Thyroid gland (tissue), 4 donors: Measurements from ENCODE around the gene GRM1.

Experiments
- POLR2A ChIP-seq, 2 donors: fragments of 450-650 bp; IDR thresholded peaks; one replicate each; pipeline ENCODE4 v1.6.1; 2017; ENCODE audit warnings: antibody characterized with exemption in 2 of 2, mild to moderate bottlenecking in 2 of 2, moderate library complexity in 1 of 2
- TF ChIP-seq, protein P1 (sequence below), 6 experiments: fragments of 200-600 bp in 3 of 6; fragments of 450-650 bp in 3 of 6; sonication (generic) in 3 of 6; IDR thresholded peaks; one replicate each; pipeline ENCODE4 v1.5.1; 2016 to 2019; ENCODE audit warnings: antibody characterized with exemption in 6 of 6, mild to moderate bottlenecking in 2 of 6, inconsistent platforms in 1 of 6, moderate library complexity in 1 of 6

DNA sequence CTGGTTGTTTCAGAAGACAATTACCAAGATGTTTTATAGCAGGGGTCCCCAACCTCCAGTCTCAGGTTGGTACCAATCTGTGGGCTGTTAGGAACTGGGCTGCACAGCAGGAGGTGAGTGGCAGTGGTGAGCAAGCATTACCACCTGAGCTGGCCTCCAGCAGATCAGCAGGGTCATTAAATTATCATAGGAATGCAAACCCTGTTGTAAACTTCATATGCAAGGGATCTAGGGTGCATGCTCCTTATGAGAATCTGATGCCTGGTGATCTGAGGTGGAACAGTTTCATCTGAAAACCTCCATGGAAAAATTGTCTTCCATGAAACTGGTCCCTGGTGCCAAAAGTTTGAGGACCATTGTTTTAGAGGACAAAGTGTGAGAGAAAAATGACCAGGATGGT lies 240.6 kb downstream of the GRM1 start:
- TF ChIP-seq, protein P1, sequence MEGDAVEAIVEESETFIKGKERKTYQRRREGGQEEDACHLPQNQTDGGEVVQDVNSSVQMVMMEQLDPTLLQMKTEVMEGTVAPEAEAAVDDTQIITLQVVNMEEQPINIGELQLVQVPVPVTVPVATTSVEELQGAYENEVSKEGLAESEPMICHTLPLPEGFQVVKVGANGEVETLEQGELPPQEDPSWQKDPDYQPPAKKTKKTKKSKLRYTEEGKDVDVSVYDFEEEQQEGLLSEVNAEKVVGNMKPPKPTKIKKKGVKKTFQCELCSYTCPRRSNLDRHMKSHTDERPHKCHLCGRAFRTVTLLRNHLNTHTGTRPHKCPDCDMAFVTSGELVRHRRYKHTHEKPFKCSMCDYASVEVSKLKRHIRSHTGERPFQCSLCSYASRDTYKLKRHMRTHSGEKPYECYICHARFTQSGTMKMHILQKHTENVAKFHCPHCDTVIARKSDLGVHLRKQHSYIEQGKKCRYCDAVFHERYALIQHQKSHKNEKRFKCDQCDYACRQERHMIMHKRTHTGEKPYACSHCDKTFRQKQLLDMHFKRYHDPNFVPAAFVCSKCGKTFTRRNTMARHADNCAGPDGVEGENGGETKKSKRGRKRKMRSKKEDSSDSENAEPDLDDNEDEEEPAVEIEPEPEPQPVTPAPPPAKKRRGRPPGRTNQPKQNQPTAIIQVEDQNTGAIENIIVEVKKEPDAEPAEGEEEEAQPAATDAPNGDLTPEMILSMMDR (IDR thresholded peaks at IDR 0.05), result no peak
- TF ChIP-seq POLR2A (IDR thresholded peaks at IDR 0.05), result no peak
